PFSK-1 (cell line): ENCODE measurements around the gene SYTL2.

Experiments used
- FOXP2 ChIP-seq: optimal IDR thresholded peaks from 2 replicates; pipeline ENCODE3; 2011; ENCODE audit warnings: borderline replicate concordance, control low read depth, inconsistent platforms; ENCODE audit not compliant: insufficient read depth; ENCODE audit errors: extremely low read length, extremely low read depth
- POLR2AphosphoS5 ChIP-seq: IDR thresholded peaks from 2 replicates; pipeline ENCODE4 v1.6.1; 2012; ENCODE audit warnings: low read depth, mild to moderate bottlenecking, control low read depth, low read length, moderate library complexity
- REST ChIP-seq, 2 experiments: IDR thresholded peaks; 2 replicates each; pipeline versions ENCODE4 v1.6.1 to v1.8.0; 2011 to 2012; ENCODE audit warnings: low read depth in 2 of 2, low read length in 2 of 2, control low read depth in 1 of 2, inconsistent platforms in 1 of 2, mild to moderate bottlenecking in 1 of 2, moderate library complexity in 1 of 2; ENCODE audit not compliant: insufficient read depth in 1 of 2
- SIN3A ChIP-seq: IDR thresholded peaks from 2 replicates; pipeline ENCODE4 v1.6.1; 2012; ENCODE audit warnings: mild to moderate bottlenecking, low read length, moderate library complexity, borderline replicate concordance; ENCODE audit not compliant: insufficient read depth
- TAF1 ChIP-seq: IDR thresholded peaks from 2 replicates; pipeline ENCODE4 v1.6.1; 2012; ENCODE audit warnings: low read length, control low read depth, borderline replicate concordance; ENCODE audit not compliant: insufficient read depth

SYTL2 gene

DNA sequence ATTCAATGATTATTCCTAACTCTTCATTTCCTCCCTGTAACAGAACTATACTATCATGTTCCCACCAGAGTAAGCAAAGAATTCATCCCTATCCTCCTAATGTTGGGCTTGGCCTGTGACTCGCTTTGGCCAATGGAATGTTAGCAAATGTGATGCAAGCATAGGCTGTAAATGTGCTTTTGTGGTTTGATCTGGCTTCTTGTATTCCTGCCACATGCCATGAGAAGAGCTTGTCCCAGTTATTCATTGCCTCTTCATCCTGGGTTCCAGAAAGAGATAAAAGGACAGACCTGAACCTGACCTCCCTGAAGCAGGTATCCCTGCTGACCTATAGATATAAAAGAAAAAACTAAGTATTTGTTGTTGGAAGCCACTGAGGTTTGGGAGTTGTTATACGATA is 51.0 kb downstream of the SYTL2 start:
- TF ChIP-seq TAF1 (no peak), REST (IDR thresholded peaks at IDR 0.05; ENCODE audit: insufficient read depth in 1 of 2, low read depth in 2 of 2, low read length in 2 of 2) (no peak), POLR2AphosphoS5 (no peak), SIN3A (no peak), FOXP2 (no peak)

- TF ChIP-seq POLR2AphosphoS5: no peak
- TF ChIP-seq SIN3A: no peak
- TF ChIP-seq TAF1: no peak
- TF ChIP-seq REST (IDR thresholded peaks at IDR 0.05; ENCODE audit: insufficient read depth in 1 of 2, low read depth in 2 of 2, low read length in 2 of 2): no peak
- no peak for TF ChIP-seq FOXP2
These were observed 52.4 kb downstream of the SYTL2 start for GRCh38 chr11:85758480-85759039.

GRCh38 chr11:85758026-85758425 is 52.9 kb downstream of the SYTL2 start:
- TF ChIP-seq POLR2AphosphoS5 (no peak), SIN3A (no peak), TAF1 (no peak), FOXP2 (no peak), REST (IDR thresholded peaks at IDR 0.05; ENCODE audit: insufficient read depth in 1 of 2, low read depth in 2 of 2, low read length in 2 of 2) (no peak)

DNA sequence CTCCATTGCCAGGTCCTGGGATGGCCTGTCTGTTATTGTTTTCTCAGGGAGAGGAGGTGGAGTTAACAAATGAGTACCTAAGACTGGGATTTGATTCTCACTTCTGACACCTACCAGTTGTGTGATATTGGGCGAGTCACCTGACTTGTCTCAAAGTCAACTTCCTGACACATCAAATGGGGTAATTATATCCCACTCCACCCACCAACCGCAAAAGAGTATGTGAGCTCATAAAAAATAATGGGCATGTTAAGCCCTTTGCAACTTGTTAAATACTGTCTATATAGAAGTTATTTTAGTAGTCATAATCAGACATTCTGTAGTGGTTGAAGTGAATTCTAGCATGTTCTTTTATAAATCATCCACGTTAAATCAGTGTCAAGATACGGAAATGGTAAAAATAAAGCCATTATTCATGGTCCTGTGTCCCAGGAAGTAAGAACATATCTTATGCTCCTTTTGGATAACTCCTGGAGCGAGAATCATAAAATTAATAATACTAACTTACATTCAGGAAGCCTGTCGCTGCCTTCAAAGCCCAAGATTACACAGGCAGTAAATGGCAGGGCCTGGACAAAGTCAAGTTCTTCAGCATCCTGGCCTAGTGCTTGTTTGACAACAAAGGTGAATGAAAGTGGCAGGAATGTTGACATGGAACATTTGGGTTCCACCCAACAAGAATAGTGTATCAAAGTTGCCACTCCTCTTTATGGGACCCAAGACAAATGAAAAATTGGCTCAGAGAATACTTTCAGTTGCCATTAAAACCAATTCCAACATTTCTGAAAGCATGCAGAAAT is 54.3 kb downstream of the SYTL2 start:
- TF ChIP-seq TAF1: no peak
- no peak for TF ChIP-seq FOXP2
- TF ChIP-seq REST (IDR thresholded peaks at IDR 0.05; ENCODE audit: insufficient read depth in 1 of 2, low read depth in 2 of 2, low read length in 2 of 2): no peak
- TF ChIP-seq POLR2AphosphoS5: no peak

DNA sequence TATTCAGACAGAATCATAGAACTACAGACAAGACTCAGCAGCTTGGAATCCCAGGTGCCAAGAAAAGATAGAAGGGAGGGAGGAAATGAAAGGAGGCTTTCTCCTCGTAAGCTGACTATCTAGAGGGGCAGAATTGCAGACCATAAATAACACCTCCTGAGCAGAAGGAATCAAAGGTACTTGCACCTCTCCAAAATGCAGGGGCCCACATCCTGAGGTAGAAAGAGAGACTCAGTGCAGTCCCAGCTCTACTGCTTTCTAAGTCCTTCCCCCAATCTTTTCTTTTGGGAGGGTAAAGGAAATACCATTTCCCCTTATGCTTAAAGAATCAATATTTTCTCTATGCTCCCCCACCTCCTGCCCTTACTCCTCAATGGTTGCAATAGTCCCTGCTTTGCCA is 55.2 kb downstream of the SYTL2 start:
- TF ChIP-seq SIN3A: no peak
- no peak for TF ChIP-seq TAF1
- TF ChIP-seq POLR2AphosphoS5: no peak
- TF ChIP-seq FOXP2: no peak
- TF ChIP-seq REST (IDR thresholded peaks at IDR 0.05; ENCODE audit: insufficient read depth in 1 of 2, low read depth in 2 of 2, low read length in 2 of 2): no peak
